GM12874 (cell line): Measurements from ENCODE around the gene ASAP2.

Source experiments
- CTCF ChIP-seq: IDR thresholded peaks from 2 replicates; pipeline ENCODE4 v1.5.1; 2011; ENCODE audit warnings: low read depth, mild to moderate bottlenecking, control low read depth, low read length, moderate library complexity; ENCODE audit not compliant: insufficient read depth

ASAP2 gene

GRCh38 chr2:9345997-9346396, 139.4 kb downstream of the ASAP2 start:
- TF ChIP-seq CTCF: no peak

- no peak for TF ChIP-seq CTCF
Measured at GRCh38 chr2:9346885-9347284, 140.3 kb downstream of the ASAP2 start.

GRCh38 chr2:9347411-9347881, 140.8 kb downstream of the ASAP2 start:
- no peak for TF ChIP-seq CTCF

- TF ChIP-seq CTCF: no peak
Measured at GRCh38 chr2:9354318-9354717, 147.7 kb downstream of the ASAP2 start.

- TF ChIP-seq CTCF: no peak
Measured at GRCh38 chr2:9355270-9355669, 148.7 kb downstream of the ASAP2 start.

- TF ChIP-seq CTCF: no peak
Measured at GRCh38 chr2:9355716-9356115, 149.1 kb downstream of the ASAP2 start.

- no peak for TF ChIP-seq CTCF
Measured at GRCh38 chr2:9356261-9356660, 149.6 kb downstream of the ASAP2 start.

GRCh38 chr2:9358846-9359245, 152.2 kb downstream of the ASAP2 start:
- no peak for TF ChIP-seq CTCF
